ENCODE data around the gene MRC2. TPM values are rescaled to one million over a fixed set of nuclear protein-coding genes. Genes with fewer than 3 reads are reported as not detected.
A peak's percentile ranks its signal among the peaks of the same experiment; 100 is the strongest.

The MRC2 gene
- total RNA-seq, 1 experiment from 2014 or later = 80.5 TPM

DNA sequence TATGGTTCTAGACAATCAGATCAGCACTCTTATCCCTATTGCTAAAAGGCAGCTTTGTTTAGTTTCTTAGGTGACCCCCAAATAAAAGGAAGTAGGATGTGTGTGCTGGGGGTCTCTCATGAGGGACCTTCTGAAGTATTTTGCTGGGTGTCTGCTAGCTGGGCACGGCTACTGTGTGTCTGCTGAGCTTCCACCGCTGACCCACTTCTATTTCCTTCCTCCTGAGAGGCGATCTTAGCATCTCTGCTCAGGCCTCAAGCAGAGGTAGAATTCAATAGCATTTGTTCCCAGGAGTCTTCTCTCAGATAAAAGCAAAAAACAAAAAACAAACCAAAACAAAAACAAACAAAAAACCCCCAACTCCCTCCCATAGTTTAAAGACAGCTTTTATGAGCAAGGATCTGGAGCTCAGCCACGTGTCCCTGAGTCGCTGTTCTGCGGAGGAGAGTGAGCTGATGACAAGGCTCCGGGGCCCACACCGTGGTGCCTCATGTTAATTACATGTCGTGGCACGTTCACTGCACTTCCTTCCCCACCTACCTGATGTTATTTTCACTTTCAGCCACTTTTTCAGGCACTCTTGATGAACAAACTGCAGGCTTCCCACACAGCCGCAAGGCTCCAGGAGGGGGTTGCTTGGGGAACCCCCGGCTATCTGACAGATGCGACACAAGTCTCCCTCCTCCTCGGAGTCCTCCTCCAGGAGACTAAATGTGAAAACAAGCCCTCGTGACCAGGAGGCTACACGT, 97.1 kb downstream of the MRC2 start:
- DNase-seq = no peak
- Histone ChIP-seq H3K27me3 (ENCODE audit: control insufficient read depth, insufficient read depth, low read length) (no peaks in the 10 kb centered on the region), H3K36me3 (replicated peaks; ENCODE audit: control insufficient read depth, insufficient read depth, low read length) (no peaks in the 10 kb centered on the region), H3K4me3 (ENCODE audit: insufficient read depth, low read depth, low read length) (no peak overlapping the region)

DNA sequence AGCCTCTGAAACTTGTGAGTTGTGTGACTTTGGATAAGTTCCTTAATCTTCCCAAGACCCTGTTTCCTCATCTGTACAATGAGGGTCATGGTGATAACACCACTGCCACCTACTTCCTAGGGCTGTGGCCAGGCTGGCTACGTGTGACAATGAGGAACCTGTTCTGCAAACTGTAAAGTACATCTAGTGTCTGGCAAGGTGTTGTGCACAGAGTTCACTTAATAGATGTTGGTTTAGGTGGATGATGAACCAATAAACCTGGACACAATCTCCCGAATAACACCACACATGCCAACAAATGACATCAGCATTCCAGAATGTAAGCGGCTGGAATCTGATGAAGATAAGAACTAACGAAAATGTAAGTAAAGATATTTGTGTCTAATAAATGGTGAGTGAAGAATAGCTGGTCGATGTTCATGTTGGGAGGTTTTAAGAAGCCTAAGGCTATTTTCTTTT, 98.3 kb downstream of the MRC2 start:
- no peak for DNase-seq
- Histone ChIP-seq H3K36me3 (replicated peaks; ENCODE audit: control insufficient read depth, insufficient read depth, low read length) (no peaks in the 10 kb centered on the region), H3K27me3 (ENCODE audit: control insufficient read depth, insufficient read depth, low read length) (no peaks in the 10 kb centered on the region), H3K4me3 (ENCODE audit: insufficient read depth, low read depth, low read length) (no peak overlapping the region)

DNA sequence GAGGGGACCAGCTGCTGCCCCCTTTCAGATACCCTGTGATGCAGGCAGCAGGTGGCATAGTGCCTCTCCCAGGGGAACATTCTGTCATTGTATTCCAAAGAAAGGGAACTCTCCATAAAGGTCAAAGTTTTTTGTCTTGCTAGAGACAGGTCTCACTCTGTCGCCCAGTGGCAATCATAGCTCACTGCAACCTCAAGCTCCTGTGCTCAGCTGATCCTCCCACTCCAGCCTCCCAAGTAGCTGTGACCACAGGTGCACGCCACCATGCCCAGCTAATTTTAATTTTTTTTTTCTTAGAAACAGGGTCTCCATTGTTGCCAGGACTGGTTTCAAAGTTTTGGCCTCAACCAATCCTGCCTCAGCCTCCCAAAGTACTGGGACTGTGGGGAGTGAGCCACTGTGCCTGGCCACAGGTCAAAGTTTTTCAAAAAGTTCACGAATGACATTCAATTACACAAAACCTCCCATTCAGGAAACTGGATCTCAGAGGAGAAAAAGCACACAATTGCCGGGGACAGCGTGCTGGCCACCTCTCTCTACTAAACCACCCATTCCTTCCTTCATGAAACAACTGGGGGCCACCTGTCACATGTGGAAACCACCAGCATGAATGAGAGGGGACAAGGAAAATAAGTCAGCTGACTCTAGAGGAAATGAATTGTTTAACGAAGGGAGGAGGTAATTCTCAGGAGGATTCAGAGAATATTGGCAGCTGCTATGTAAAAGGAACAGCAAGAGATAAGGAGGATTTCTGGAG, 100.6 kb downstream of the MRC2 start:
- no peak overlapping the region for H3K4me3 ChIP-seq (ENCODE audit: insufficient read depth, low read depth, low read length)
- no peak for DNase-seq
- no peaks in the 10 kb centered on the region for H3K36me3 ChIP-seq (replicated peaks; ENCODE audit: control insufficient read depth, insufficient read depth, low read length)
- no peaks in the 10 kb centered on the region for H3K27me3 ChIP-seq (ENCODE audit: control insufficient read depth, insufficient read depth, low read length)

DNA sequence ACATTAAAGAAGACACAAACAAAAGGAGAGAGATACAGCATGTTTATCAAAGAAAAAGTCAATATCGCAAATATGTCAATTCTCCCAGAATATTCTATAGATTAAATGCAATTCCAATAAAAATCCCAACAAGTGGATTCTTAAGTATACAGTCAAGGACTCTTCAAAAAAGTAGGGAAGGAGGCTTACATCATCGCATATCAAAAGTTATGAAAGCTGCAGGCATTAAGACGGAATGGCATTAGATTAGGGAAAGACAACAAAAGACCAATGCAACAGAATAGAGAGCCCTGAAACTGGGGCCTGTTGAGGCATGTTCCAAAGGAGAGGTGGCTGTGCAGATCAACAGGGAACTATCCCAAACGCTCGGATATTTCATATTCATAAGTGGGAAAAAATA, 104.7 kb downstream of the MRC2 start:
- DNase-seq = no peak
- H3K36me3 ChIP-seq (replicated peaks; ENCODE audit: control insufficient read depth, insufficient read depth, low read length) = no peaks in the 10 kb centered on the region
- no peak overlapping the region for H3K4me3 ChIP-seq (ENCODE audit: insufficient read depth, low read depth, low read length)
- no peaks in the 10 kb centered on the region for H3K27me3 ChIP-seq (ENCODE audit: control insufficient read depth, insufficient read depth, low read length)

DNA sequence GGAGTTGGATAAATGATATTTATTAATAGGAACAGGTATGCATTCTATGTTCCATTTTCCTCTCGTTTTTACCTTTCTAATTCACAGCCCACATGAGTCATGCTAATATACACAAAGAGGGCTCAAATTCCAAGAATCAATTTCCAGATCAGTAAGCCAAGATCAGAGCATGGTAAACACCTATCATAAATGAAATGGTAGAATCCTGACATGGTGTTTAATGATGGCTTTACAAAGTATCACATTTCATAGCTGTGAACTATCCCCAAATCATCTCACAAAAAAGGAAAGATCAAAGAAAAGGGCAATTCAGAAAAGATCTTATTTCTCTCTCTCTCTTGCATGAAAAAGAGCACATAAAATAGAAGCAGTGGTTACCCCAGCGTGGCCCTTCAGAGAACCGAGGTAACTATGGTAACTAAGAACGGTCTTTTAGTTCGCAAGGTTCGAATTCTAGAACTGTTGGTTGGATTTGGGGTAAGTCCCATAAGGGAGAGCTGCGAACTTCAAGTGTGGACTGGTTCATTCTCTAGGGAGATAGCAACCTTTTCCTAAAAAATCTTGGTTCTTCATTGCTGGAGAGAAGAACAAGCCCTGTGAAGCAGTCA, 107.7 kb downstream of the MRC2 start:
- H3K36me3 ChIP-seq (replicated peaks; ENCODE audit: control insufficient read depth, insufficient read depth, low read length) = no peaks in the 10 kb centered on the region
- no peaks in the 10 kb centered on the region for H3K27me3 ChIP-seq (ENCODE audit: control insufficient read depth, insufficient read depth, low read length)
- no peak for DNase-seq
- H3K4me3 ChIP-seq (ENCODE audit: insufficient read depth, low read depth, low read length) = no peak overlapping the region

DNA sequence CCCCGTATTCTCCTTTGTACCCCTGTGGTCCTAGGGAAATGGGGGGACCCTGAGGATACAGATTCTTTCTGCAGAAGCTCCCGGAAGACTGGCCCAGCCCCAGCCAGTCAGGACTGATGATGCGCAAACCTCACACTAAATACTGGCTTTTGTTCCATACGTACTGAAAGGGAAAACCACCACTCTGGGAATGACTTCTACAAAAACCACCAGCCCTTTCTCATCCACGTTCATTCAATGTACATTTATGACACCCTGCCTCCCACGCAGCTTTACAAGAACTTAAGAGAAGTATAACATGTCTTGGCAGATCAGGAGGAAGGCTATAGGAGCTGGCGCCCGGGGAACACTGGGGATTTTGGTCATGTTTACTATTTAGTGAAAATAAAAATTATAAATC, 110.0 kb downstream of the MRC2 start:
- H3K4me3 ChIP-seq (ENCODE audit: insufficient read depth, low read depth, low read length) = no peak overlapping the region
- H3K36me3 ChIP-seq (replicated peaks; ENCODE audit: control insufficient read depth, insufficient read depth, low read length) = no peaks in the 10 kb centered on the region
- DNase-seq = no peak
- no peaks in the 10 kb centered on the region for H3K27me3 ChIP-seq (ENCODE audit: control insufficient read depth, insufficient read depth, low read length)

DNA sequence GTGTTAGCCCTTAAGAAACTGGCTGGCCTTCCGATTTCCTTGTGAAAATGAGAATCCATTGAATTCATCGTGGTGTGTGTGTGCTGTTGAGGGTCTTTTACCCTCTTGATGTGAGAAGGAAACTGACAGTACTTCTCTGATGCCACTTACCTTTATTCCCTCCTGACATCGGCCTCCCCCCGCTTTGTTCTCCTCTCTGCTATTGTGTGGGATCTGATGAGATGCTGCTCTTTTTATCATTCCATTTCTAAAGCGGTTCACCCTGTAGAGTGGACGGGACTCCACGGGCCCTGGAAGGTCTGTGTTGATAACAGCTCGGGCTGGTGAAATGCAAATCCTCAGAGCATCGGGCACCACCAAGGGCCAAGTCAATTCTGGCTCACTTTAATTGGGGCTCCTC, 110.8 kb downstream of the MRC2 start:
- H3K27me3 ChIP-seq (ENCODE audit: control insufficient read depth, insufficient read depth, low read length) = no peaks in the 10 kb centered on the region
- H3K4me3 ChIP-seq (ENCODE audit: insufficient read depth, low read depth, low read length) = no peak overlapping the region
- DNase-seq = no peak

DNA sequence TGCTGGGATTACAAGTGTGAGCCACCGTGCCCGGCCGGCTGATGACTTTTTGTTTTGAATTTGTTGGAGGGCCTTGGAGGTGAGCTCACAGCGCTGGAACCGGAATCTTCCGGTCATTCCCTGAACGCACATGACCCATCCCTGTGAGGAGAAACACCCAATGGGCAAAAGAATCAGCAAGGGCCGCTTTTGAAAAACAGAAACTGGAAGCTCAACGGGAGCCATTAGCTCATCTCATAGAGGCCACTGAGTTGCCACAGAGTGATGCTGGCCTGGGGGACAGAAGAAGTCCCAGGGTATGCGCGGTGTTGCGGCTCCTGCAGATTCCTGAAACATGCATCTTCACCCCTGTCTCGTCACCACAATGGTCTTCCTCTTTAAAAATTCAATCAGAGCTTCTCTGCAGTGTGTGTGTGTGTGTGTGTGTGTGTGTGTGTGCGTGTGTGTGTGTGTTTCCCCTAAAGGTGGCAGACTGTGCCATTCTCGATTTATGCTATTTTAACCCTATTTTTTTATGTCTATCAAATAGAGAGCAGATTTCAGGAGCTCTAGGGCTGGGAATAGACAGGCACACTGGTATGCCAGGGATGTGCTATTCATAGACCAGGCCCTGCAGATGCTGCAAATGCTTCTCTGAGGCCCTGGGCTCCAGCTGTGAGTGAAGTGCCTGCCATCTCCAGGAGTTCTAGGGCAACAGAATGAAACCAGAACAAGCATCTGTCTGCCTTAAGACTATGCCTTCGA, 112.3 kb downstream of the MRC2 start:
- Histone ChIP-seq H3K4me3 (ENCODE audit: insufficient read depth, low read depth, low read length) (no peak overlapping the region), H3K36me3 (replicated peaks; ENCODE audit: control insufficient read depth, insufficient read depth, low read length) (no peaks in the 10 kb centered on the region)
- peak; percentile 45 for DNase-seq

More for the DNA sequence above, 110.8 kb downstream of the MRC2 start:
- no peaks in the 10 kb centered on the region for H3K36me3 ChIP-seq (replicated peaks; ENCODE audit: control insufficient read depth, insufficient read depth, low read length)

DNA sequence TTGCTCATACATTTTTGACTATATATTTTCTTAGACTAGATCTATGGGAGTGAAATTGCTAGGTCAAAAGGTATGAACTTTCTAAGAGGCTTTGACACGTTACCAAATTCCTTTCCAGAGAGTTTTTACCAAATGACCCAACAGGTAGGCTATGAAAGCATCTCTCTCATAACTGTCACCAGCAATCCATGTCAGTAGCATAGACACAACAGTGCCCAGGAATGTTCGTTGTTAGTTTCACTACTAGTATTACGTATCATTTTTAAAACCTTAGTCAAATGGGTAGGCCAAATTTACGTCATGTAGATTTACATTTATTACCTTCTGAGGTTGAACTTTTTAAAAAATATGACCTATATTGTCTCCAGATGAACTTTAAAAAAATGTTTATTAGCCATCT, 113.8 kb downstream of the MRC2 start:
- no peak for DNase-seq
- no peak overlapping the region for H3K4me3 ChIP-seq (ENCODE audit: insufficient read depth, low read depth, low read length)
- H3K27me3 ChIP-seq (ENCODE audit: control insufficient read depth, insufficient read depth, low read length) = no peaks in the 10 kb centered on the region
- no peaks in the 10 kb centered on the region for H3K36me3 ChIP-seq (replicated peaks; ENCODE audit: control insufficient read depth, insufficient read depth, low read length)

More for the DNA sequence above, 112.3 kb downstream of the MRC2 start:
- H3K27me3 ChIP-seq (ENCODE audit: control insufficient read depth, insufficient read depth, low read length) = no peaks in the 10 kb centered on the region

Other genes starting within 250 kb of the MRC2 start
- gene EFCAB3, start 247.1 kb upstream of the MRC2 start, total RNA-seq (2014; rRNA removed; shearing (Covaris generic)) = not detected in 2 replicates
- 28.8 and 34.4 TPM in 2 replicates for gene METTL2A, start 203.8 kb upstream of the MRC2 start, total RNA-seq (2014; rRNA removed; shearing (Covaris generic))
- gene TLK2, start 148.8 kb upstream of the MRC2 start, total RNA-seq (2014; rRNA removed; shearing (Covaris generic)) = 51.0 and 57.6 TPM in 2 replicates
- 0.03 and 0.41 TPM in 2 replicates for gene MARCHF10, start 180.6 kb downstream of the MRC2 start, total RNA-seq (2014; rRNA removed; shearing (Covaris generic))

Measured in H7 (cell line).